Measurements from ENCODE around the gene MPO.

MPO gene

GRCh38 chr17:58319173-58320162 is 38.7 kb upstream of the MPO start:
- DNase-seq: no peak

- no peak for DNase-seq
Measured at GRCh38 chr17:58318627-58319172, 38.0 kb upstream of the MPO start.

GRCh38 chr17:58318065-58318481 is 37.3 kb upstream of the MPO start:
- no peak for DNase-seq

GRCh38 chr17:58317421-58318064 is 36.8 kb upstream of the MPO start:
- no peak for DNase-seq

- DNase-seq: no peak
Measured at GRCh38 chr17:58316260-58316960, 35.7 kb upstream of the MPO start.

- no peak for DNase-seq
Measured at GRCh38 chr17:58315750-58316149, 35.0 kb upstream of the MPO start.

GRCh38 chr17:58315281-58315711 is 34.6 kb upstream of the MPO start:
- no peak for DNase-seq

GRCh38 chr17:58314706-58315015 is 33.9 kb upstream of the MPO start:
- no peak for DNase-seq

- no peak for DNase-seq
Measured at GRCh38 chr17:58313815-58314705, 33.3 kb upstream of the MPO start.

- DNase-seq: no peak
Measured at GRCh38 chr17:58312829-58313228, 32.1 kb upstream of the MPO start.

- no peak for DNase-seq
Measured at GRCh38 chr17:58312021-58312630, 31.4 kb upstream of the MPO start.

GRCh38 chr17:58311429-58311894 is 30.7 kb upstream of the MPO start:
- DNase-seq: no peak

GRCh38 chr17:58310511-58311428 is 30.0 kb upstream of the MPO start:
- DNase-seq: no peak

GRCh38 chr17:58309918-58310259 is 29.2 kb upstream of the MPO start:
- no peak for DNase-seq

- DNase-seq: no peak
Measured at GRCh38 chr17:58308985-58309917, 28.5 kb upstream of the MPO start.

- no peak for DNase-seq
Measured at GRCh38 chr17:58308173-58308984, 27.6 kb upstream of the MPO start.

GRCh38 chr17:58307468-58308172 is 26.9 kb upstream of the MPO start:
- DNase-seq: no peak
